Gastroesophageal sphincter (tissue), 3 donors: ENCODE results near the gene OBSCN.

Experiments used
- CTCF ChIP-seq, 4 experiments: fragments of 200-600 bp in 2 of 4; fragments of 450-650 bp in 2 of 4; sonication (generic) in 1 of 4; IDR thresholded peaks; one replicate each; pipeline ENCODE4 v1.5.1; 2017 to 2019; ENCODE audit warnings: antibody characterized with exemption in 4 of 4, mild to moderate bottlenecking in 2 of 4, moderate library complexity in 2 of 4
- POLR2A ChIP-seq, 2 donors: fragments of 450-650 bp; IDR thresholded peaks; one replicate each; pipeline ENCODE4 v1.6.1; 2017; ENCODE audit warnings: antibody characterized with exemption in 2 of 2, mild to moderate bottlenecking in 2 of 2, moderate library complexity in 1 of 2

DNA sequence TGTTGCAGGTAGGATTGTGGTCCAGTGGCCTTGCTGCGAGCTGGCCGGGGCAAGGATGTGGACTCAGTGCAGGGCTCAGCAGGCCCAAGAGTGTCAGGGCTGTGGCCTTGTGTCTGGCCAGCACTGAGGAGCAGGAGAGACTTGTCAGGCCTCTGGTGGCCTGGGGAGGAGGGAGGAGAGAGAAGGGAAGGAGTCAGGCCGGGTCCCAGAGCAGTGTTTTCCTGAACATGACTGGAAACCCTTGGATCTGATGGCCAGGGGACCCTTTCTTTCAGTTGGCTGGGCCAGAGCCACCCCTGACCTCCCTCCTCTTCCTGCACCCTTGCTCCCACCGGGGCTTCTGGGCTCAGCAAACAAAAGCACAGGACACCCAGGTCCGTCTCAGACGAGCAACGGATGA is 37.2 kb upstream of the OBSCN start:
- TF ChIP-seq CTCF (IDR thresholded peaks at IDR 0.05) (no peak), POLR2A (IDR thresholded peaks at IDR 0.05) (no peak)
